NCI-H748 (cell line): ENCODE data around the gene IL15RA.

ENCODE experiments used
- DNase-seq: peaks from one replicate; lab custom pipeline; 2025; ENCODE audit not compliant: unreplicated experiment; lab: John Stamatoyannopoulos, UW

The IL15RA gene, protein sequence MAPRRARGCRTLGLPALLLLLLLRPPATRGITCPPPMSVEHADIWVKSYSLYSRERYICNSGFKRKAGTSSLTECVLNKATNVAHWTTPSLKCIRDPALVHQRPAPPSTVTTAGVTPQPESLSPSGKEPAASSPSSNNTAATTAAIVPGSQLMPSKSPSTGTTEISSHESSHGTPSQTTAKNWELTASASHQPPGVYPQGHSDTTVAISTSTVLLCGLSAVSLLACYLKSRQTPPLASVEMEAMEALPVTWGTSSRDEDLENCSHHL

DNA sequence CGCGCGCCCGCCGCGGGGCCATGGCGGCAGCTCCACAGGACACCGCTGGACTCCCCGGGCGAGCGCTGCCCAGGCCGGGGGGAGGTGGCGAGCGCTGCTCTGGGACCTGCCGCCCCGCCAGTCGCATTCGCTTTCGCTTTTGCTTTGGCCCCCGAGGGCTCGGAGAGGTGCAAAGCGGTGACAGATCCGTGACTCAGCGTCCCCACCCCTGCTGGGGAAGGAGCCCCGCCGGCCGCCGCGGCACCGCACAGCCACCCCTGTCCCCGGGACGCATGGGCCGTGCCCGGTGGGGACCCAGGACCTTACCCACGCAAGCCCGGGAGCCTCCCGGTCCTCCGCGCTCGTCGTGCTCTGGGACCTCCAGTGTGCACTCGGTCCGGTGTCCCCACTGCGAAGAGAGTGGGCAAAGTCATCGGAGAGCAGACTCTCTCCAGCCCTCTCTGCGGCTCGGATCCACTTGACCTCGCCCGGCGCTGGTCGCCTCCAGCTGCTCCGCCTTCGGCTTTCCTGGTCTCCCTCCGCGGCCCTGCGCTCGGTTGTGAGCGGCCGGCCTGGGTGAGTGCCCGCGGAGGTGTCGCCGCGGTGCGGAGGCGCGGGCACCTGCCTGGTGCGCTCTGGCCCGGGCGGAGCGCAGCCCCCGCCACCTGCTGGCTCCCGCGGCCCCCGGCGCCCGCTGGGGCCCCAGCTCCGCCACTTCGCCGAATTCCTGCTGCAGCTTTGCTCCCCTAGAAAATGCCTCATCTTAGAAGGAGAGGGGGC lies at the start of gene IL15RA:
Gene IL15RA (minus strand): TSS at position 73 of the 759 bp plus-strand sequence. CDS start 51 bp downstream, at position 22.
- DNase-seq, result peak; percentile 77

DNA sequence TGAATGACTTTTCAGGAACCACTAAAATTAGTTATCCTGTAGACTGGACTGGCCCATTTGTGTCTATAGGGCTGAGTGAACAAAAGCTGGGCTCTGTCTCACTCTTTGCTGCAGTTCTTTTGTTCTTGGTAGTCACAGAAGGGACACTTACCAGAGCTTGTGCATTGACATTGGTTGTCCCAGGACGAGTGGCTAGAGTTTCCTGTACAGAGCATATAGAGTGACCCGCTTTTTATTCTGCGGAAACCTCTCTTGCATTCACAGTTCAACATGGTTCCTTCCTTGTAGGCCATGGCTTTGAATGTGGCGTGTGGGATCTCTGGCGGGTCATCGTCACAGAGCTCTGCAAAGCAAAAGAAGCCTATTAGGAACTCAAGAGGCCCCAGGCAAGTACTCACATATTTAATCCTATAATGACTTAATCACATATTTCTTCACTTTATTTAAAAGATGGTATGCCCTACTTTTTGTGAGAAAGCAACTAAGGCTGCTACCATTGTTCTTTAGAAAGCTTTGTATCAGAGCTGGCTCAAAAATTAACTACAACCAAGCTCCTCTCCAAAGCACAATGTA lies 48.4 kb upstream of the IL15RA start:
- no peak for DNase-seq

DNA sequence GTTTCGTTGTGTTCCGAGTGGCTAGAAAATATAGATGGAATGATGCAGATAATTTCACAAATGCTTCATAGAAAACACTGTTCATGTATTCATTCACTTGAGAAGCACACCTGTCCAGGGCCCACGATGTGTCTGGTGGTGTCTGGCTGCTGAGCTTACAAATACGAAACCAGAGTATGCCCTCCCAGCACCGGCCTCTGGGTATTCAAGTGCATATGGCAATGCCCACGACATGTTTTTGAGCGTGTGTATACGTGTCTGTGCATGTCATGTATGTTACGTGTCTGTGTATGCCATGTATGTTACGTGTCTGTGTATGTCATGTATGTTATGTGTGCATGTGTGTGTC lies 47.0 kb upstream of the IL15RA start:
- DNase-seq, result no peak

DNA sequence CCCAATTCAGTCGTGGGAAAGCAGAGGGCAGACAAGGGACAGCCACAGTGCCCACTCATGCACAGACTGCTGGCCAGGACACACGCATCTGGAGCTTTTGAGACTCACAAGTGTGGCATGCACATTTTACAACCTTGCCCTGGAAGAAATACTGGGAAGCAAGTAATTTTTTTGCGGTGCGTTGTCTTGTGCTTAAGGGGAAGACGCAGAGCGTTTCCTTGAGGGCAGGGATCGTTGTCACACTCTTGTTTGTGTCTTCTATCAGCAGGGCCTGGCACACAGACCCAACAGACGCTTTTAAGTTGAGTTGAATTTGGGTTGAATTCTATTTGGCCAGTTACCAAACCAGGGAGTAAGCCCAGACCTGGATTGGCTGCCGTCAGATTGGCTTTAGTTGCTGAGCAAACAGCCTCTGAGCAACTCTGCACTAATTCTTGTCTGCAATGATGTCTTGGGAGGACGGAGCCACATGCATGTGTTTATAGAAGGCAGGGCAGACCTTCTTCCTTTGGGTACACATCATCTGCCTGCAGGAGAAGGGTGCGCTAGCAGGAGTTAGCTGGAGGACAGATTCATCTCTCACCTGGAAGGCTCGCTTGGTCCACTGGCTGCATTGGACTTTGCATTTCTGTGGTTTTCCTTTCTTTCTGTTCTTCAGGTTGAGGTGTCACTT lies 46.5 kb upstream of the IL15RA start:
- DNase-seq, result no peak

DNA sequence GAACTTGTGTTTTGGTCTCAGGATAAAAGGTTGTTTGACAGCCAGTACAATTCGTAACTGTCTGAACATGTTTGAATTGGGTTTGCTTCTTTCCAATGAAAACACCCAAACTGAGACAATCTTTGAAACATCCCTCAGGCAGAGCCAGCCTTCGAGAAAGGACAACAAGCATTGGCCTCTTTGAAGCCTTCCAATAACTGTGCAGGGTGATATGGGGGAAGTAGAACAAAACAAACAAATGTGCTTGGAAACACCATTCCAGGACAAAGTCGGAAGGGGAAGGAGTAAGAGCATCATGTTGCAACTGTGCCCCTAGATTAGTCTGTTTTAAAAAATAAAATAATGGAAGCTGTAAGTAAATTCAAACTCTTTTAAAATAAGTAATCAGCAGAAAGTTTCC lies 45.3 kb upstream of the IL15RA start:
- no peak for DNase-seq

DNA sequence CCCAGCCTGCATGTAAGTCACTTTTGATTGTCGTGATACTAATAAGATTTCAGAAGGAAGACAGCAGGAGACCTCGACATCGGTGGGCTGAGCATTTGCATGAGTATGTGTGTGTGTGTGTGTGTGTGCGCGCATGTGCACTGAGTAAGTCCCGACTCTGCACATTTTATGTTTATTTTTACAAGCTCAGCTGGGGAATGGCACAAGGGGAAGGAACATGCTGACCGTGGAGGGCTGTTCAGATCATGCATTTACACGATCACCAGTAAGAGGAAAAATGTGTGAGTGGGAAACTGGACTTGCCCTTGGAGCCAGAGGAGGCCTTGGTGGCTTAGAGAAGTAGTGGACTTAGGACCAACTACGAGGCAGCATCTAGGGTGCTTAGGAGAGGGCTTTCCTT lies 43.5 kb upstream of the IL15RA start:
- DNase-seq, result no peak

DNA sequence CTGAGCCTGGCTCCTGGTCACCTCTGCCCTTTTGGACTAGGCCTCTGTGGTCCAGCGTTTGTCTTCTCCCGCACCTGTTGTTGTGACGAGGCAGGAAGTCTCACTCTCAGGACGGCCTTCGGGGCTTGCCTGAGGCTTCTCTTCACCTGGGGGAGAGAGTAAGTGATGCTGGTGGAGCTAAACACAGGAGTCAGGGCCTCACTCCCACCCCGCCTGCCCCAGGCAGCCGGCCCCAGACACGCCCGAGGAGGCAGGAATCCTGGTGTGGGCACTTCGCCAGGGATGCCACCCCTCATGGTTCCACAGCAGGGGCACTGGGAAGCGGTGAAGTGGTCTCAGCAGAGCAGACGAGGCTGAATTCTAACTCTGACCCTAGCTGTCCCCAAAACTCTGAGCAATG lies 42.5 kb upstream of the IL15RA start:
- DNase-seq, result no peak

DNA sequence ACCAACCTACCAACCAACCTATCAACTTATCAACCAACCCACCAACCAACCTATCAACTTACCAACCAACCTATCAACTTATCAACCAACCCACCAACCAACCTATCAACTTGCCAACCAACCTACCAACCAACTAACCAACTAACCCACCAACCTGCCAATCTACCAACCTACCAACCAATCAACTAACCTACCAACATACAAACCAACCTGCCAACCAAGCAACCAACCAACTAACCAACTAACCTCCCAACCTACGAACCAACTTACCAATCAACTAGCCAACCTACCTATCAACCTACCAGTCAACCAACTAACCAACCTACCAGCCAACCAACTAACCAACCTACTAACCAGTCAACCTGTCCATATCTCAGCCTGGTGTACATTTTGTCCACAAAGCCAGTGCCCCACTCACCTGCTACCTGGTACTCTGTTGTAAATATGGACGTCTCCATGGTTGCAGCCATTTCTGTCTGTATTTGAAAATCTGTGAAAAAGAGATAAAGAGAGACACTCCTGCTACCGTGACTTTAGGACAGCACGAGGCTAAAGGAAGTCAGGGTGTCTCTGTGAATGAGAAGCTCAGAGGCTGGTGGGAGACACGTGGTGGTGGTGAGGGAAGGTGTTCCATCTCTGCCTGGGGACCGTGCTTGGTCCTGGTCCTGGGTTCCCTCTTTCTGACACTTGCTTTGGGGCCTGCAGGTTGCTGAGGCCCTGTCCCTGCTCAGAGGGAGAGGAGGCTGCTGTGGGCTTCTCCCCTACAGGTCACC lies 41.9 kb upstream of the IL15RA start:
- no peak for DNase-seq

DNA sequence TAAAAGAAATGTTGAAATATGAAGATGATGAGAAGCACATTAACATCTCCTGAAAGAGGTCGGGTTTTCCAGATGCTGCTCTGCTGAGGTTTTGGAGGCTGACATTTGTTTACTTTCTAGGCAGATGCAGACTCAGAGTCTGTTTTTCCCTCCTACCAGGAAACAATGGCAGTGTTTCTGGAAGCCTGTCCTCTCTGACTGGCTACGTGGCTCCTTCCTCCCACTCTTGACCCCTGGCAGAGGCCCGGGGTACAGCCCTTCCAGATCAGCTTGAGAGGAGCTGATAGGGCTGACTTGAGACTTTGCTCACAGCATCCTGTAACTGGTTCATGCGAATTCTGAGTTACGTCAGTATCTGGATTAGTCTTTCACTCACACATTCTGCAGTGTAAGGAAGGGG lies 41.1 kb upstream of the IL15RA start:
- DNase-seq, result no peak

DNA sequence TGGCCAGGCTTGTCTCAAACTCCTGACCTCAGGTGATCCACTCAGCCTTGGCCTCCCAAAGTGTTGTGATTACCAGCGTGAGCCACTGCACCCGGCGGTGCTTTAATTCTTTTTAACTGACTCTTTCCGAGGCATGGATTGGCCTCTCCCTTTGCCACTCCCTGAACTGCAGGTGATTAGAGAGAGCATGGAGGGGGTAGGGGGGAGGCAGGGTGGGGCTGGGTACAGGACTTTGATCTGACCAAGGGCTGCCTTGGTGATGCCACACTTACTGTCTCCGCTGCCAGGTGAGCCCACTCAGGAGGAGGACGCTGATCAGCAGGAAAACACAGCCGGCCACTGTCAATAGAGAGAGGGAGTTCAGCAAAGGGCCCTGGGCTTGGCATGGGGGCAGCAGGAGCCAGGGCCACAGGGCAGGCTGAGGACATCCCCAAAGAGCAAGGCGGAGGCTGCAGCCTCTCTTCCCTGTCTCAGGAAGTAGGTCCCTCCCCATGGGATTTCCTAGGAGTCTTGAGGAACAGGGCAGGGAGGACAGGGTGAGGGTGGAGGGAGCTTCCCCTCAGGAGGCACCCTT lies 40.5 kb upstream of the IL15RA start:
- no peak for DNase-seq

DNA sequence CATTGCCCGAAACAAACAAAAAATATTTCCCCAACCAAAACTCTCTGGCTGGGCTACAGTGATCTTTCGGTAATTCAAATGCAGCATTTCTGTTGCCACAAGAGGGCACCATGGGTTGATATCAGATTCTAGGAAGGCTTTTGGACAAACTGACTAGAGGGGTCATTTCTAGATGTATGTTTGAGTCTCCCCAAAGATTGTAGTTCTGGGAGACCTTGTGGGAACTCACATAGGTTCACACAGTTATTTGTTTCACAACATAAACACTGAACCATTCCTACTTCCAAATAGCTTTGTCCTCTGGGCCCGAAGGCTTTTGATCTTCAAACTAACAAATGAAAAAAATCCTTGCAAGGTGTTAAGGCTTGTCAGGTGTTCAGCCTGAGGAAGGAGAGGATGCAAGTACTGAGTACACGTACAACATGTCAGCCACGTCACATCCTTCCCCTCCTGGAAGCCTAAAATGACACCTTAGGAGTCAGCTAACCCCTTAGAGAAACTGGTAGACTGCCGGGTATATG lies 37.0 kb upstream of the IL15RA start:
- peak; percentile 45 for DNase-seq

DNA sequence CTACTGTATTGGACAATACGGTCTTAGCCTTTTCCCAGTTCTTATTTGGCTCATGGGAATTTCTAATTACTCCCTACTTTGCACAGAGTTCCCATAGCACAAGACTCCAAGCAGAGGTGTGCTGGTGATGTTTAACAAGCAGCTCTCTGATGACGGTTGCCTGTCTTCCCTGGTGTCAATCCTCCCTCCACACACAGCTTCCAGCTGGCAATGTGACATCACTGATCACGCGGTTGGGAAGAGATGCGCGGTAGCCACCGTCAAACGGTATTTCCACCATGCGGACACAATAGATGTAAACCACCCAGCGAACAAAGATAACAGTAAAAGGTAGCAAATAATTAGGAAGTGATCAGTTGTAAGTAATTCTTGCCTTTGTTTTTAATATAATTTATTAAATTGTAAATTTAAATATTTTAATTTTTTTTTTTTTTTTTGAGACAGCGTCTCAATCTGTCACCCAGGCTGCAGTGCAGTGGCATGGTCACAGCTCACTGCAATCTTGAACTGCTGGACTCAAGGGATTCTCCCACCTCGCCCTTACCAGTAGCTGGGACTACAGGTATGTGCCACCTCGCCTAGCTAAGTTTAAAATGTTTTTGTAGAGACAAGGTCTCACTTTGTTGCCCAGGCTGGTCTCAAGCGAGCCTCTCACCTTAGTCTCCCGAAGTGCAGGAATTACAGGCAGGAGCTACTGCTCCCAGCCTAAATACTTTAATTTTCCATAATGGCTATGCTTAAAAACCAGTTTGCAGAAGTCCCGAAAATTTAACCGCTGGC lies 36.3 kb upstream of the IL15RA start:
- DNase-seq, result peak; percentile 72

DNA sequence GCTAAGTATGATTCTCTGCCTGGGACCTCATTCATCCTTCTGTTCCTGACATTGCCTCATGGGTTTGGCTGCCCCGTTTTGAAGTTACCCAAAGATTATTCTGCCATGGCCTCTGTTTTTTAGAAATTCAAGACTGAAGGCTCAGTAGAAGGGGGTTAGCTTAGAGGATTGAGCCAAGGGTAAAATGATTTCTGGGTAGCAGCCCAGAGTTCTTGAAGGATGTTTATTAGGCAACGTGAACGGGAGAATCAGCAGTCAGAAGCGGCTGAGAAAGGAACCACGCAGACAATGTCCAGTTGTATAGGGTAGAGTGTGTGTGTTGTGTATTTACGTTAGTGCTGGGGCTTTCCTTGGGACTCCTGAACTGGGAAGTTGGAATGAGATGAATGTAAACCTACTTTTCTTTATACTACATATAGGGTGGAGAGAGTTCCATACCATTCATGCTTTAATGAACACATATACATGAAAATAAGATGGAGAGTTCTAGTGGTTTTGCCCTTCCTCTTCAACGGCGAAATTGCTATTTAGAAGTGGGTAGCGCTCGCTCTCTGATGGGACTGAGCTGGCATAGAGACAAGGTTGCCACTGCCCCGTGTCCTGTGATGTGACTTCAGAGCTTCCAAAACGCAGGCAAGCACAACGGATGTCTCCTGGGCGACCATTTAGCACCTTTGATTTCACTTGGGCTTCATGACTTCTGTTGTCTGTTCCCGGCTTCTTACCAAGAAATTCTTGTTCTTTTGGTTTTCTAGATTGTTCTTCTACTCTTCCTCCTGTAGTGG lies 35.0 kb upstream of the IL15RA start:
- no peak for DNase-seq

DNA sequence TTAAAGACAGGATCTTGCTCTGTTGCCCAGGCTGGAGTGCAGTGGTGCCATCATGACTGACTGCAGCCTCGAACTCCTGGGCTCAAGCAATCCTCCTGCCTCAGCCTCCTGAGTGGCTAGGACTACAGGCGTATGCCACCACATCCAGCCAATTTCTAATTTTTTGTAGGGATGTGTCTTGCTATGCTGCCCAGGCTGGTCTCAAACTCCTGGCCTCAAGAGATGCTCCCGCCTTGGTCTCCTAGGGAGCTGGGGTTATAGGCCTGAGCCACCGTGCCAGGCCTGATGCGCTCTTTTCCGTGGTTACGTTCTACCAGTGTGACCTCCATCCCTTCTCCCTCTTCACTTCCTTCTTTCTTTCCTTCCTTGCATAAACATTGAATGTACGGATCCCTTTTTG lies 34.2 kb upstream of the IL15RA start:
- DNase-seq, result no peak

DNA sequence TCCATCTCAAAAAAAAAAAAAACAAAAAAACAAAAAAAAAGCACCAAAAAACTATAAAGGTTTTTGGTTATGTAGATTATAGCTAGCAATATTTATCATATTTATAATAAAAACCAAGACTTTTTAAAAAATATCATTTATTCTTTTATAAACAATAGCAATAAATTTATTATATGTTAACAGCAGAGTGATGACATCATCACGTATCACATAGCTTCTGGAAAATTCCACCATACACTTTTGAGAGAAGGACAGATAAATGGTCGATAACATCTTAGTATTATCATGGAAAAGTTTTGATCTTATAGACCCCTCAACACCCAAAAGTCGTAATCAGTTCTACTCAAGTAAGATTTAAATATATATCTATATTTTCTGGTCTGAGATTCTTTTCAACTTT lies 33.2 kb upstream of the IL15RA start:
- no peak for DNase-seq

DNA sequence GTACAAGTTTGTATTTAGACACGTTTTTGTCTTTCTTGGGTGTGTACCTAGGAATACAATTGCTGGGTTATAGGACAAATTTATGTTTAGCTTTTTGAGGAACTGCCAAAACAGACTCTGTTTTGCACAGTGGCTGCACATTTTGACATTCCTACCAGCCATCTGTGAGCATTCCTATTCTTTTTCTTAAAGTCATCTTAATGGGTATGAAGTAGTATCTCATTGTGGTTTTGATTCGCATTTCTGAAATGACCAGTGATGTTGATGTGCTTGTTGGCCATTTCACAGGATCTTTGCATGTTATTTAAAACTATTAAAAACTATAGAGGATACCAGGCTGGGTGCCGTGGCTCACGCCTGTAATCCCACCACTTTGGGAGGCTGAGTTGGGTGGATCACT lies 32.6 kb upstream of the IL15RA start:
- no peak for DNase-seq

DNA sequence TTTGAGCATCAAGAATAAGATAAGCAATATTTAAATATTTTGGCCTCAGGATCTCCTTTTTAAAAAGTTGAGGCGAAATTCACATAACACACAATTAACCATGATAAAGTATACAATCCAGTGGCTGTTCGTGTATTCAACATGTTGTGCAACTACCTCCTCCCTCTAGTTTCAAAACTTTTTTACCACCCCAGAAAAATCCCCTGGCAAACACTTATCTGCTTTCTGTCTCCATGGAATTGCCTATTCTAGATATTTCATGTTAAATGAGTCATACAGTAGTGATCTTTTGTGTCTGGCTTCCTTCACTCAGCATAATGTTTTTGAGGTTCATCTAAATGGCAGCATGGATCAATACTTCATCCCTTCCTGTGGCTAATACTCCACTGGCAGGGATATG lies 31.8 kb upstream of the IL15RA start:
- DNase-seq, result no peak

DNA sequence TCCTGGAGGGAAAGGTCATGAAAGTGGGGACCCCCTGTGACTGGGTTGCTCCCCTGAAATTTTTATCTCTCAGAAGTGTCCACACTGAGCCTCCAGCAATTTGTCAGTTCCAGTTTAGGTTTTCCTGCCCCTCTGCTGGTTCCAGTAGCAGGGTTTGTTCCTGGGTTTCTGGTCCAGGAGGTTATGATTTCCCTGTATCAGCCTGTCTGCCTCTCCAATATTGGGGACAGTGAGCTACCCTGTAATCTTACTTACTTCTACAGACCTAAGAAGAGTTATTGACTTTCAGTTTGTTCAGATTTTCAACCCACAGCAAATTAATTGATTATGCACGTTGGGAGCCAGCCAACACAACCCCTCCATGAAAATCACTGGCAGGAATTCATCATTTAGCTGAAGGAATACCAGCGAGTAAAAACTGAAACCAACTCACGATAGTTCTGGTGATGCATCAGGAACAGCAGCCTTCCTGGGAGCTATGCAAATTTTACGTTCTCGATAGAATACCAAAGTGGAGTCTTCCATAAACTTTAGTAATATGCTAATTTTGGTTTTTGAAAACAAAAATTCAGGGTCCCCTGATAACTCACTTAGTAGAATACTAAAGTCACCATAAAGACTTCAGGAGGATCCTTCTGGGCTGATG lies 31.3 kb upstream of the IL15RA start:
- no peak for DNase-seq

DNA sequence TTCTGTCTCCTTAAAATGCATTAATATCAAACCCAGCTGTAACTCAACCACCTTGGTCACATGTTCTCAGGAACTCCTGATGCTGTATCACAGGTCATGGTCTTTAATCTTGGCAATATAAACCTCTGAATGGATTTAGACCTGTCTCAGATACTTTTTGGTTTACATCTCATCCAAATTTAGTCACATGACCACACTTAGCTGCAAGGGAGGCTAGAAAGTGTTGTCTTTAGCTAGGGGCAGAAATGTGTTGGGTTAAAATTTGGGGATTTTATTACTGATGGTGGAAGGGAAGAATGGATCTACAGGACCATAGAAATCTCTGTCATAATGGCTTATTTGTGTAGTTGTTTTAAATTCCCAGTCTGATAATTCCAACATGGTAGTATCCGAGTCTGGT lies 29.6 kb upstream of the IL15RA start:
- DNase-seq, result no peak
